Measurements from ENCODE around the gene SH3RF3.

The SH3RF3 gene

DNA sequence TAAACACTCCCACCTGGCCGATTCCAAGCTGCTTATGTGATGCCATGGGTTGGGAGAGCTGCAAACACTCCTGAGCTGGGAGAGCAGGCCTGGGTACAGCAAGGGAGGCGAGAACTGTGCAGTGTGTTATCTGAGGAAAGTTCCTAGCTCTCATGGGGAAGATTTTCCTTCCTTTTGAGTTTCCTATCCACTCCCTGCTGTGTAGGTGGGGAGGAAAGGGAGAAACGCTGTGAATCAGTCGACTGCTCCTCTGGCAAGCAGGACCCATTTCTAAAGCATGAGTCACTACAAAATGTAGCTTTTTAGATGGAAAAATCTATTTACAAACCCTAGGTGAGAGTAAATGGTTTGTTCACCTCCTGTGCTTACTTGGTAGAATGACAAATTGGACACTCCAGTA is 80.4 kb downstream of the SH3RF3 start:
- no peak overlapping the region for H3K9ac ChIP-seq (ENCODE audit: insufficient read length, low read depth)
- TF ChIP-seq YY1 (IDR thresholded peaks at IDR 0.05; ENCODE audit: insufficient read depth, insufficient read length) (no peak), SUZ12 (IDR thresholded peaks at IDR 0.05; ENCODE audit: extremely low read depth, insufficient read depth, insufficient read length) (no peak), ZNF274 (IDR thresholded peaks at IDR 0.05; ENCODE audit: low read depth, low read length) (no peak)
- H3K9me3 ChIP-seq (ENCODE audit: insufficient read depth, low read length), result no peaks in the 10 kb centered on the region
- no peaks in the 10 kb centered on the region for H3K27me3 ChIP-seq (ENCODE audit: insufficient read depth, insufficient read length)
- H3K4me1 ChIP-seq (ENCODE audit: insufficient read depth, insufficient read length), result peaks cover 9% of the 10 kb centered on the region
- H3K4me3 ChIP-seq (ENCODE audit: insufficient read length, low read depth), result no peak overlapping the region
- DNase-seq (ENCODE audit: low read depth, low spot score), result no peak
- H3K36me3 ChIP-seq (ENCODE audit: insufficient read depth, insufficient read length, low read length), result no peaks in the 10 kb centered on the region

DNA sequence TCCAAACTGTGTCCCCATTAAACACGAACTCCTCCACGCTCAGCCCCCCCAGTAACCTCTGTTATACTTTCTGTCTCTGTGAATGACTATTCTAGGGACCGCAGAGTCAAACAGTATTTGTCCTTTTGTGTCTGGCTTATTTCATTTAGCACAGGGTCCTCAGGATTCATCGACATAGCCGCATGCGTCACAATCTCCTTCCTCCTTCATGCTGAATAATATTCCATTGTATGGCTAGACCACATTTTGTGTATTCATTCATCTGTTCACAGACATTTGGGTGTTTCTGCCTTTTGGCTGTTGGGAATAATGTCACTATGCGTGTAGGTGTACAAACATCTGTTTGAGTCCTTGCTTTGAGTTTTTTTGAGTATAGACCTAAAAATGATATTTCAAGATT is 80.9 kb downstream of the SH3RF3 start:
- TF ChIP-seq SUZ12 (IDR thresholded peaks at IDR 0.05; ENCODE audit: extremely low read depth, insufficient read depth, insufficient read length) (no peak), ZNF274 (IDR thresholded peaks at IDR 0.05; ENCODE audit: low read depth, low read length) (no peak), YY1 (IDR thresholded peaks at IDR 0.05; ENCODE audit: insufficient read depth, insufficient read length) (no peak)
- Histone ChIP-seq H3K4me1 (ENCODE audit: insufficient read depth, insufficient read length) (peaks cover 9% of the 10 kb centered on the region), H3K4me3 (ENCODE audit: insufficient read length, low read depth) (no peak overlapping the region), H3K9me3 (ENCODE audit: insufficient read depth, low read length) (no peaks in the 10 kb centered on the region), H3K36me3 (ENCODE audit: insufficient read depth, insufficient read length, low read length) (no peaks in the 10 kb centered on the region), H3K27me3 (ENCODE audit: insufficient read depth, insufficient read length) (no peaks in the 10 kb centered on the region), H3K9ac (ENCODE audit: insufficient read length, low read depth) (no peak overlapping the region)
- DNase-seq (ENCODE audit: low read depth, low spot score), result no peak

GRCh38 chr2:109210431-109211200 is 81.6 kb downstream of the SH3RF3 start:
- Histone ChIP-seq H3K27me3 (ENCODE audit: insufficient read depth, insufficient read length) (peaks cover 3% of the 10 kb centered on the region), H3K4me3 (ENCODE audit: insufficient read length, low read depth) (no peak overlapping the region), H3K9ac (ENCODE audit: insufficient read length, low read depth) (no peak overlapping the region), H3K9me3 (ENCODE audit: insufficient read depth, low read length) (no peaks in the 10 kb centered on the region), H3K36me3 (ENCODE audit: insufficient read depth, insufficient read length, low read length) (no peaks in the 10 kb centered on the region), H3K4me1 (ENCODE audit: insufficient read depth, insufficient read length) (peaks cover 9% of the 10 kb centered on the region)
- no peak for DNase-seq (ENCODE audit: low read depth, low spot score)
- TF ChIP-seq ZNF274 (IDR thresholded peaks at IDR 0.05; ENCODE audit: low read depth, low read length) (no peak), YY1 (IDR thresholded peaks at IDR 0.05; ENCODE audit: insufficient read depth, insufficient read length) (no peak), SUZ12 (IDR thresholded peaks at IDR 0.05; ENCODE audit: extremely low read depth, insufficient read depth, insufficient read length) (no peak)

- H3K4me1 ChIP-seq (ENCODE audit: insufficient read depth, insufficient read length), result peaks cover 9% of the 10 kb centered on the region
- H3K4me3 ChIP-seq (ENCODE audit: insufficient read length, low read depth), result no peak overlapping the region
- peaks cover 4% of the 10 kb centered on the region for H3K27me3 ChIP-seq (ENCODE audit: insufficient read depth, insufficient read length)
- no peaks in the 10 kb centered on the region for H3K36me3 ChIP-seq (ENCODE audit: insufficient read depth, insufficient read length, low read length)
- no peaks in the 10 kb centered on the region for H3K9me3 ChIP-seq (ENCODE audit: insufficient read depth, low read length)
- no peak for DNase-seq (ENCODE audit: low read depth, low spot score)
- H3K9ac ChIP-seq (ENCODE audit: insufficient read length, low read depth), result no peak overlapping the region
- TF ChIP-seq ZNF274 (IDR thresholded peaks at IDR 0.05; ENCODE audit: low read depth, low read length), result no peak
- TF ChIP-seq SUZ12 (IDR thresholded peaks at IDR 0.05; ENCODE audit: extremely low read depth, insufficient read depth, insufficient read length), result no peak
- TF ChIP-seq YY1 (IDR thresholded peaks at IDR 0.05; ENCODE audit: insufficient read depth, insufficient read length), result no peak
Observed at GRCh38 chr2:109211315-109211714, 82.3 kb downstream of the SH3RF3 start.

DNA sequence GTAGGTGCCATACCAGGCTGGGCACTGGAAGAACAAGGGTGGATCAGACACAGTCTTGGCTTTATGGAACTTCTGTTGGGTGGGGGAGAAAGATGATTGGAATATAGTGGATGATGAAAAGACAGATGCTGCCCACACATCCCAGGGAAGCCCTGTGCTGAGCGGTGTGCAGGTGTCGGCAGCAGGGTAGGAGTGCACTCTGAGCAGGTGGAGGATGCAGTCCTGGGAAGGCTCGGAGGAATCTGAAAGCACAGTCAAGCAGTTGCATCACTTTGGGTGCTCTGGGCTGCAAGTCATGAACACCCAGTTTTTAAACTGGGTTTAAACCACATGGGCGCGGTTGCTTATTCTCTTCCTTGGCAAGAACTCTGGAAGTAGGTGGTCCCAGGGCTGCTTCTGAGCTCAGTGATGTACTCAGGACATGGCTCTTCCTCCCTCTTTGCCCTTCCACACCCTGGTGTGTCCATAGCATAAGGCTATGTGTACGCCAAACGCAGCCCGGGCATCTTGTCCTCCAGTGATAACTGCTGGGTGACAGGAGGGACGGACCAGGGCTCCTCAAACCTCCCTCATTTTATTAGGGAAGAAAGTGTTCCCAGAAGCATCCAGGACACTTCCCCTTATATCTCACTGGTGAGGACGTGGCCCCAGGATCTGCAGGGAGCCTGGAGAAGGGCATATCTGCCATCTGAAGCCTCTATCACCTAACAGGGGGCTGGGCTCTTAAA is 84.0 kb downstream of the SH3RF3 start:
- no peak overlapping the region for H3K9ac ChIP-seq (ENCODE audit: insufficient read length, low read depth)
- no peaks in the 10 kb centered on the region for H3K9me3 ChIP-seq (ENCODE audit: insufficient read depth, low read length)
- no peak for DNase-seq (ENCODE audit: low read depth, low spot score)
- peaks cover 4% of the 10 kb centered on the region for H3K27me3 ChIP-seq (ENCODE audit: insufficient read depth, insufficient read length)
- H3K4me3 ChIP-seq (ENCODE audit: insufficient read length, low read depth), result no peak overlapping the region
- TF ChIP-seq YY1 (IDR thresholded peaks at IDR 0.05; ENCODE audit: insufficient read depth, insufficient read length), result no peak
- no peak for TF ChIP-seq ZNF274 (IDR thresholded peaks at IDR 0.05; ENCODE audit: low read depth, low read length)
- no peak for TF ChIP-seq SUZ12 (IDR thresholded peaks at IDR 0.05; ENCODE audit: extremely low read depth, insufficient read depth, insufficient read length)
- peaks cover 7% of the 10 kb centered on the region for H3K4me1 ChIP-seq (ENCODE audit: insufficient read depth, insufficient read length)
- H3K36me3 ChIP-seq (ENCODE audit: insufficient read depth, insufficient read length, low read length), result no peaks in the 10 kb centered on the region

GRCh38 chr2:109213646-109214433 is 84.8 kb downstream of the SH3RF3 start:
- no peak overlapping the region for H3K9ac ChIP-seq (ENCODE audit: insufficient read length, low read depth)
- TF ChIP-seq SUZ12 (IDR thresholded peaks at IDR 0.05; ENCODE audit: extremely low read depth, insufficient read depth, insufficient read length) (no peak), YY1 (IDR thresholded peaks at IDR 0.05; ENCODE audit: insufficient read depth, insufficient read length) (no peak), ZNF274 (IDR thresholded peaks at IDR 0.05; ENCODE audit: low read depth, low read length) (no peak)
- H3K4me3 ChIP-seq (ENCODE audit: insufficient read length, low read depth), result no peak overlapping the region
- no peak for DNase-seq (ENCODE audit: low read depth, low spot score)
- no peaks in the 10 kb centered on the region for H3K36me3 ChIP-seq (ENCODE audit: insufficient read depth, insufficient read length, low read length)
- peaks cover 7% of the 10 kb centered on the region for H3K4me1 ChIP-seq (ENCODE audit: insufficient read depth, insufficient read length)
- H3K27me3 ChIP-seq (ENCODE audit: insufficient read depth, insufficient read length), result peaks cover 4% of the 10 kb centered on the region
- no peaks in the 10 kb centered on the region for H3K9me3 ChIP-seq (ENCODE audit: insufficient read depth, low read length)

All from NT2/D1 (cell line).